Measurements from ENCODE around the gene EHBP1.

Gene EHBP1

GRCh38 chr2:62826953-62827675 is 121.6 kb downstream of the EHBP1 start:
- H3K36me3 ChIP-seq (ENCODE audit: control insufficient read depth, insufficient read depth, low read length): no peaks in the 10 kb centered on the region
- no peak overlapping the region for H3K27ac ChIP-seq
- no peak overlapping the region for H3K4me3 ChIP-seq (ENCODE audit: low read depth, low read length)

GRCh38 chr2:62831729-62832128 is 126.2 kb downstream of the EHBP1 start:
- no peak overlapping the region for H3K9ac ChIP-seq
- no peak overlapping the region for H3K4me3 ChIP-seq (ENCODE audit: low read depth, low read length)
- no peak overlapping the region for H2AFZ ChIP-seq
- H3K4me2 ChIP-seq (ENCODE audit: low read length): no peak overlapping the region
- no peak overlapping the region for H3K27ac ChIP-seq
- no peaks in the 10 kb centered on the region for H3K27me3 ChIP-seq (ENCODE audit: control insufficient read depth, insufficient read depth, low read length)
- no peaks in the 10 kb centered on the region for H3K79me2 ChIP-seq
- H3K36me3 ChIP-seq (ENCODE audit: control insufficient read depth, insufficient read depth, low read length): no peaks in the 10 kb centered on the region
- no peaks in the 10 kb centered on the region for H3K9me3 ChIP-seq (ENCODE audit: control insufficient read depth, low read length)
- no peaks in the 10 kb centered on the region for H3K4me1 ChIP-seq
- no peak for TF ChIP-seq CTCF (IDR thresholded peaks at IDR 0.05)

More at GRCh38 chr2:62826953-62827675, 121.6 kb downstream of the EHBP1 start:
- Histone ChIP-seq H3K79me2 (no peaks in the 10 kb centered on the region), H3K9ac (no peak overlapping the region), H3K4me2 (ENCODE audit: low read length) (no peak overlapping the region), H2AFZ (no peak overlapping the region), H3K27me3 (ENCODE audit: control insufficient read depth, insufficient read depth, low read length) (no peaks in the 10 kb centered on the region), H3K4me1 (no peaks in the 10 kb centered on the region), H3K9me3 (ENCODE audit: control insufficient read depth, low read length) (no peaks in the 10 kb centered on the region)
- no peak for TF ChIP-seq CTCF (IDR thresholded peaks at IDR 0.05)

GRCh38 chr2:62844311-62845090 is 139.0 kb downstream of the EHBP1 start:
- Histone ChIP-seq H3K79me2 (no peaks in the 10 kb centered on the region), H3K36me3 (ENCODE audit: control insufficient read depth, insufficient read depth, low read length) (no peaks in the 10 kb centered on the region), H2AFZ (no peak overlapping the region), H3K4me3 (ENCODE audit: low read depth, low read length) (no peak overlapping the region), H3K4me2 (ENCODE audit: low read length) (no peak overlapping the region), H3K9ac (no peak overlapping the region), H3K27ac (no peak overlapping the region), H3K9me3 (ENCODE audit: control insufficient read depth, low read length) (no peaks in the 10 kb centered on the region), H3K4me1 (no peaks in the 10 kb centered on the region), H3K27me3 (ENCODE audit: control insufficient read depth, insufficient read depth, low read length) (no peaks in the 10 kb centered on the region)
- no peak for TF ChIP-seq CTCF (IDR thresholded peaks at IDR 0.05)

- no peak for TF ChIP-seq CTCF (IDR thresholded peaks at IDR 0.05)
- Histone ChIP-seq H3K79me2 (no peaks in the 10 kb centered on the region), H3K9ac (no peak overlapping the region), H3K36me3 (ENCODE audit: control insufficient read depth, insufficient read depth, low read length) (no peaks in the 10 kb centered on the region), H3K9me3 (ENCODE audit: control insufficient read depth, low read length) (no peaks in the 10 kb centered on the region), H3K4me1 (no peaks in the 10 kb centered on the region), H3K27ac (no peak overlapping the region), H3K4me2 (ENCODE audit: low read length) (no peak overlapping the region), H2AFZ (no peak overlapping the region), H3K27me3 (ENCODE audit: control insufficient read depth, insufficient read depth, low read length) (no peaks in the 10 kb centered on the region), H3K4me3 (ENCODE audit: low read depth, low read length) (no peak overlapping the region)
Measured at GRCh38 chr2:62845256-62845655, 139.7 kb downstream of the EHBP1 start.

Measured in parathyroid adenoma (tissue), 2 donors.